Keratinocyte (primary cell): Measurements from ENCODE around the gene EPHA2.

Experiments
- EZH2 ChIP-seq: IDR thresholded peaks from one replicate; pipeline ENCODE4 v1.6.1; 2012; ENCODE audit warnings: inconsistent platforms, mild to moderate bottlenecking, low read length, moderate library complexity
- TF ChIP-seq, protein P1 (sequence below), 3 experiments: IDR thresholded peaks in 1 of 3; conservative IDR thresholded peaks in 1 of 3; optimal IDR thresholded peaks in 1 of 3; 2 replicates in 2 of 3; 3 replicates in 1 of 3; pipeline versions ENCODE3 to v1.5.1; 2011; ENCODE audit warnings: low read length in 3 of 3, mild to moderate bottlenecking in 3 of 3, moderate library complexity in 2 of 3, control low read depth in 1 of 3, inconsistent platforms in 1 of 3; ENCODE audit not compliant: insufficient read depth in 2 of 3; ENCODE audit errors: extremely low read depth in 1 of 3

DNA sequence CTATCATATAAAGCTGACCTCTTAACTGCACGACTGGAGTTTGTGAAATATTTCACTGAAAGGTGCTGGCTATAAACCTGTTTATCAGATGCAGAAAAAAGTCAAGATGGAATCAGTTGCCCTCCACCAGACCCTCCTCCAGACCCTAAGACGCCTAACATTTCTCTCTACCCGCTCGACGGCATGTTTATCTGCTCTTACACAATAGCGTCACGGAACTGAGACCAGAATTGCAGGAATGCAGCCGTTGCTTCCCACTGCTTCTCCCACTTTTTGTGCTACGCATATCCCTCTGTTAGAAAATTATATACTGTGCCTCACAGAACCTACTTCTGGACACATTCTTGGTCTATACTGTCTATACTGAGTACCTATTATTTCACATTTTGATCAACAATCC lies 54.2 kb downstream of the EPHA2 start:
- TF ChIP-seq, protein P1, sequence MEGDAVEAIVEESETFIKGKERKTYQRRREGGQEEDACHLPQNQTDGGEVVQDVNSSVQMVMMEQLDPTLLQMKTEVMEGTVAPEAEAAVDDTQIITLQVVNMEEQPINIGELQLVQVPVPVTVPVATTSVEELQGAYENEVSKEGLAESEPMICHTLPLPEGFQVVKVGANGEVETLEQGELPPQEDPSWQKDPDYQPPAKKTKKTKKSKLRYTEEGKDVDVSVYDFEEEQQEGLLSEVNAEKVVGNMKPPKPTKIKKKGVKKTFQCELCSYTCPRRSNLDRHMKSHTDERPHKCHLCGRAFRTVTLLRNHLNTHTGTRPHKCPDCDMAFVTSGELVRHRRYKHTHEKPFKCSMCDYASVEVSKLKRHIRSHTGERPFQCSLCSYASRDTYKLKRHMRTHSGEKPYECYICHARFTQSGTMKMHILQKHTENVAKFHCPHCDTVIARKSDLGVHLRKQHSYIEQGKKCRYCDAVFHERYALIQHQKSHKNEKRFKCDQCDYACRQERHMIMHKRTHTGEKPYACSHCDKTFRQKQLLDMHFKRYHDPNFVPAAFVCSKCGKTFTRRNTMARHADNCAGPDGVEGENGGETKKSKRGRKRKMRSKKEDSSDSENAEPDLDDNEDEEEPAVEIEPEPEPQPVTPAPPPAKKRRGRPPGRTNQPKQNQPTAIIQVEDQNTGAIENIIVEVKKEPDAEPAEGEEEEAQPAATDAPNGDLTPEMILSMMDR (optimal IDR thresholded peaks at IDR 0.05 in 1 of 3, IDR thresholded peaks at IDR 0.05 in 1 of 3, conservative IDR thresholded peaks at IDR 0.05 in 1 of 3; ENCODE audit: extremely low read depth in 1 of 3, insufficient read depth in 2 of 3, low read length in 3 of 3), result no peak
- no peak for TF ChIP-seq EZH2
